Endothelial cell of umbilical vein (primary cell): Measurements from ENCODE around the gene KCNJ6. TPM values are rescaled to one million over a fixed set of nuclear protein-coding genes. Genes with fewer than 3 reads are reported as not detected.

Experiments used
- BruUV-seq: library from RNA; stranded (reverse); fragments of 400-500 nt; replicated peaks from 2 replicates; lab custom pipeline; 2021; lab: Mats Ljungman, UMichigan
- CTCF ChIA-PET: fragments of 300-600, 350-600 bp; sonication (Branson Sonifier 250); formaldehyde crosslinking; loops from one replicate; lab custom pipeline; 2021; ENCODE audit warnings: antibody characterized with exemption, inconsistent platforms; lab: Charles Lee
- POLR2A ChIA-PET: fragments of 300-600, 350-600 bp; sonication (Branson Sonifier 250); formaldehyde crosslinking; loops from one replicate; lab custom pipeline; 2021; ENCODE audit warnings: antibody characterized with exemption, inconsistent platforms; lab: Charles Lee
- DNase-seq: peaks from one replicate; pipeline ENCODE4 v3.0.0-alpha.2; 2011; ENCODE audit warnings: low read depth, low spot score
- FAIRE-seq: peaks from 2 replicates; lab custom pipeline; 2011; peaks lifted over from hg19 to GRCh38; lab: Jason Lieb, UNC
- H2AFZ ChIP-seq: 2 replicates; pipeline ENCODE4 v1.6.0; 2012; ENCODE audit warnings: low read depth, low read length, control low read depth, inconsistent platforms
- H3K27ac ChIP-seq: 2 replicates; pipeline ENCODE4 v1.5.1; 2011; ENCODE audit warnings: low read depth, mild to moderate bottlenecking, control low read depth, low read length, moderate library complexity; ENCODE audit not compliant: insufficient read depth
- H3K27me3 ChIP-seq, 2 experiments: 2 replicates each; pipeline versions ENCODE4 v1.6.0 to v1.6.1; 2011; ENCODE audit warnings: low read length in 2 of 2, mixed read lengths in 1 of 2; ENCODE audit not compliant: control insufficient read depth in 2 of 2, insufficient read depth in 2 of 2
- H3K36me3 ChIP-seq, 2 experiments: 2 replicates in 1 of 2; 3 replicates in 1 of 2; pipeline ENCODE4 v1.5.1; 2011; ENCODE audit warnings: low read length in 2 of 2, mild to moderate bottlenecking in 1 of 2, moderate library complexity in 1 of 2; ENCODE audit not compliant: control insufficient read depth in 2 of 2, insufficient read depth in 2 of 2; ENCODE audit errors: extremely low read depth in 1 of 2
- H3K4me1 ChIP-seq: 3 replicates; pipeline ENCODE4 v1.5.1; 2011; ENCODE audit warnings: mild to moderate bottlenecking, low read length; ENCODE audit not compliant: control insufficient read depth, insufficient read depth; ENCODE audit errors: extremely low read depth
- H3K4me2 ChIP-seq: 2 replicates; pipeline ENCODE4 v1.6.1; 2011; ENCODE audit warnings: low read length, control low read depth, mixed read lengths; ENCODE audit not compliant: insufficient read depth
- H3K4me3 ChIP-seq, 3 experiments: fragments of 200-600 bp in 1 of 3; sonication (generic), shearing (Covaris generic) in 1 of 3; replicated peaks in 1 of 3; 2 replicates each; pipeline ENCODE4 v1.5.1; 2011 to 2016; ENCODE audit warnings: control low read depth in 3 of 3, low read length in 3 of 3, mild to moderate bottlenecking in 2 of 3, inconsistent platforms in 1 of 3, low read depth in 1 of 3, moderate library complexity in 1 of 3; ENCODE audit not compliant: insufficient read depth in 1 of 3
- H3K79me2 ChIP-seq: 2 replicates; pipeline ENCODE4 v1.6.0; 2012; ENCODE audit warnings: low read length, inconsistent platforms; ENCODE audit not compliant: control insufficient read depth, insufficient read depth
- H3K9ac ChIP-seq: replicated peaks from 2 replicates; pipeline ENCODE3; 2011; ENCODE audit warnings: low read length, control low read depth; ENCODE audit not compliant: insufficient read depth; ENCODE audit errors: extremely low read depth
- H3K9me1 ChIP-seq: replicated peaks from 3 replicates; pipeline ENCODE4 v1.6.0; 2011; ENCODE audit warnings: mild to moderate bottlenecking, low read length; ENCODE audit not compliant: control insufficient read depth, insufficient read depth; ENCODE audit errors: extremely low read depth
- H3K9me3 ChIP-seq: replicated peaks from 2 replicates; pipeline ENCODE4 v1.5.1; 2012; ENCODE audit warnings: low read length, inconsistent platforms; ENCODE audit not compliant: control insufficient read depth, insufficient read depth
- H4K20me1 ChIP-seq: replicated peaks from 2 replicates; pipeline ENCODE3; 2011; ENCODE audit warnings: mild to moderate bottlenecking, low read length; ENCODE audit not compliant: control insufficient read depth, insufficient read depth; ENCODE audit errors: extremely low read depth
- CTCF ChIP-seq, 2 donors: IDR thresholded peaks; 1 replicate in 1 of 2; 2 replicates in 1 of 2; pipeline ENCODE4 v1.5.1; 2011; ENCODE audit warnings: low read length in 2 of 2, mild to moderate bottlenecking in 2 of 2, moderate library complexity in 2 of 2, control low read depth in 1 of 2, inconsistent platforms in 1 of 2, low read depth in 1 of 2; ENCODE audit not compliant: insufficient read depth in 1 of 2; ENCODE audit errors: extremely low read depth in 1 of 2
- FOS ChIP-seq: IDR thresholded peaks from 2 replicates; pipeline ENCODE4 v1.6.1; 2011; ENCODE audit warnings: mild to moderate bottlenecking, low read length, moderate library complexity, borderline replicate concordance; ENCODE audit not compliant: insufficient read depth
- GATA2 ChIP-seq: IDR thresholded peaks from 2 replicates; pipeline ENCODE4 v1.7.0; 2011; ENCODE audit warnings: low read depth, mild to moderate bottlenecking, moderate library complexity, mixed read lengths, low read length; ENCODE audit not compliant: insufficient read length, insufficient read depth
- JUN ChIP-seq: IDR thresholded peaks from 2 replicates; pipeline ENCODE4 v1.6.1; 2011; ENCODE audit warnings: borderline replicate concordance, low read depth; ENCODE audit not compliant: insufficient read length, insufficient read depth
- MAX ChIP-seq: IDR thresholded peaks from 2 replicates; pipeline ENCODE4 v1.6.1; 2011; ENCODE audit not compliant: insufficient read depth, insufficient read length
- MYC ChIP-seq: IDR thresholded peaks from one replicate; pipeline ENCODE4 v1.6.1; 2011; ENCODE audit warnings: mild to moderate bottlenecking, low read depth, low read length
- POLR2AphosphoS5 ChIP-seq: IDR thresholded peaks from 2 replicates; pipeline ENCODE4 v1.6.1; 2012; ENCODE audit warnings: low read depth, mild to moderate bottlenecking, control low read depth, low read length, moderate library complexity; ENCODE audit not compliant: insufficient read depth
- dilution Hi-C: fragments of 300-500 bp; cut with MboI; formaldehyde crosslinking; loops from one replicate; pipeline ENCODE4 v1.15.0; 2019; ENCODE audit warnings: low sequenced_read_pairs; ENCODE audit not compliant: extremely low pct_ligation_motif_present
- intact Hi-C: fragments of 100-400 bp; cut with micrococcal nuclease; formaldehyde crosslinking; loops from one replicate; pipeline ENCODE4 v1.10.0; 2022
- polyA plus RNA-seq, 4 experiments: library from polyadenylated mRNA; depleted of rRNA in 3 of 4; stranded (reverse) in 3 of 4; unstranded in 1 of 4; fragments of >200 nt; gene quantifications; 2 replicates each; pipeline versions ENCODE4 v1.2.1 to v1.2.3, GENCODE V29; 2011 to 2012; ENCODE audit warnings: missing spikeins in 1 of 4
- total RNA-seq: library from RNA; stranded (reverse); gene quantifications from 2 replicates; pipeline ENCODE4 v1.2.3, GENCODE V29; 2021

KCNJ6 gene
- total and polyA plus RNA-seq, 2 donors (not counting 3 experiments of a cell fraction or from before 2014, with no cell fraction given), result not detected

- Histone ChIP-seq H2AFZ (no peak overlapping the region), H4K20me1 (no peaks in the 10 kb centered on the region), H3K79me2 (no peaks in the 10 kb centered on the region), H3K27me3 (no peaks in the 10 kb centered on the region), H3K9me3 (no peaks in the 10 kb centered on the region), H3K9ac (no peak overlapping the region), H3K4me2 (no peak overlapping the region), H3K27ac (no peak overlapping the region), H3K9me1 (no peaks in the 10 kb centered on the region), H3K36me3 (no peaks in the 10 kb centered on the region), H3K4me1 (peaks cover 27% of the 10 kb centered on the region), H3K4me3 (no peak overlapping the region)
- intact Hi-C loops, result loop anchor here (5.0 kb wide), 3 partner anchors 73 to 488 kb away; partner anchors contain the start of gene VPS26C
- BruUV-seq, result no TSS peak
- TF ChIP-seq GATA2 (no peak), MAX (no peak), JUN (no peak), MYC (no peak), FOS (no peak), POLR2AphosphoS5 (no peak), CTCF (IDR thresholded peaks at IDR 0.05; ENCODE audit: extremely low read depth in 1 of 2, insufficient read depth in 1 of 2, low read depth in 1 of 2, low read length in 2 of 2) (no peak)
- dilution Hi-C loops, result no loop called here
- DNase-seq, result no peak
- FAIRE-seq, result no peak
- ChIA-PET CTCF (interaction anchor here (1.0 kb wide), 1 partner anchor 8 kb away, joined by 3 read pairs; no protein-coding TSS in a partner anchor), POLR2A (no interaction called here)
These were observed 260.5 kb downstream of the KCNJ6 start for GRCh38 chr21:37655611-37656300.
